A673 (cell line): Measurements from ENCODE around the gene MASP2.

Source experiments
- EZH2 ChIP-seq: fragments of 200-600 bp; sonication (generic); IDR thresholded peaks from 2 replicates; pipeline ENCODE4 v1.6.1; 2017; ENCODE audit warnings: borderline replicate concordance, low read depth, mild to moderate bottlenecking, mixed read lengths, antibody characterized with exemption, low read length; ENCODE audit not compliant: poor library complexity, severe bottlenecking
- TF ChIP-seq, protein P1 (sequence below): fragments of 300-800, 200-600 bp; sonication (generic); conservative IDR thresholded peaks from 2 replicates; pipeline ENCODE4 v1.5.1; 2017; ENCODE audit warnings: low read depth, mild to moderate bottlenecking, antibody characterized with exemption, low read length, moderate library complexity, mixed read lengths

DNA sequence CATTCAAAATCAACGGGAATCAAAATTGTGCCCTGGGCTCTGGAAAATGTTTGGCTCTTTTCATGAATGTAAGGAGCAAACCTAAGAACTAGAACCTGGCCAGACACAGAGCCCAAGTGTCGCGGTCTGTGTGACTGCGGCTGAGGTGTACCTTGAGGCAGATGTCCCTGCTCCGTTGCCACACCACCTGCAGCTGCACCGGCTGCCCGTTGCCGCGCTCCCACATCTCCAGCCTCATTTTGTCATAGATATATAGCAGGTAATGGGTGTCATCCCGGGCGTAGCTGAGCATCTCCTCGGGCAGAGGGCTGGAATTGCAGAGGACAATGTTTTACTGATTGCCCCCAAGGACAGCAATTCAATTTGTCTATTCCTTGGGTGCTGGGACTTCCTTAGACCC lies 33.9 kb upstream of the MASP2 start:
- TF ChIP-seq, protein P1, sequence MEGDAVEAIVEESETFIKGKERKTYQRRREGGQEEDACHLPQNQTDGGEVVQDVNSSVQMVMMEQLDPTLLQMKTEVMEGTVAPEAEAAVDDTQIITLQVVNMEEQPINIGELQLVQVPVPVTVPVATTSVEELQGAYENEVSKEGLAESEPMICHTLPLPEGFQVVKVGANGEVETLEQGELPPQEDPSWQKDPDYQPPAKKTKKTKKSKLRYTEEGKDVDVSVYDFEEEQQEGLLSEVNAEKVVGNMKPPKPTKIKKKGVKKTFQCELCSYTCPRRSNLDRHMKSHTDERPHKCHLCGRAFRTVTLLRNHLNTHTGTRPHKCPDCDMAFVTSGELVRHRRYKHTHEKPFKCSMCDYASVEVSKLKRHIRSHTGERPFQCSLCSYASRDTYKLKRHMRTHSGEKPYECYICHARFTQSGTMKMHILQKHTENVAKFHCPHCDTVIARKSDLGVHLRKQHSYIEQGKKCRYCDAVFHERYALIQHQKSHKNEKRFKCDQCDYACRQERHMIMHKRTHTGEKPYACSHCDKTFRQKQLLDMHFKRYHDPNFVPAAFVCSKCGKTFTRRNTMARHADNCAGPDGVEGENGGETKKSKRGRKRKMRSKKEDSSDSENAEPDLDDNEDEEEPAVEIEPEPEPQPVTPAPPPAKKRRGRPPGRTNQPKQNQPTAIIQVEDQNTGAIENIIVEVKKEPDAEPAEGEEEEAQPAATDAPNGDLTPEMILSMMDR, result no peak
- no peak for TF ChIP-seq EZH2
